HepG2 (cell line): ENCODE data around the gene FANK1. TPM values are rescaled to one million over a fixed set of nuclear protein-coding genes. Genes with fewer than 3 reads are reported as not detected.

Experiments used
- FOXO4 ChIP-seq: sonication (generic); formaldehyde crosslinking; conservative IDR thresholded peaks from 2 replicates; pipeline ENCODE4 v1.8.1; 2023; ENCODE audit warnings: missing genetic modification reagents
- IKZF1 ChIP-seq: fragments of 450-650 bp; IDR thresholded peaks from 2 replicates; pipeline ENCODE4 v1.7.1; 2016
- PRDM10 ChIP-seq: sonication (generic); formaldehyde crosslinking; IDR thresholded peaks from 2 replicates; pipeline ENCODE4 v1.4.0; 2020; ENCODE audit warnings: low read depth, missing genetic modification reagents
- RXRB ChIP-seq: IDR thresholded peaks from 2 replicates; pipeline ENCODE4 v1.6.1; 2016; ENCODE audit warnings: borderline replicate concordance, missing genetic modification reagents, missing compliant biosample characterization
- SNAPC5 ChIP-seq: sonication (generic); formaldehyde crosslinking; IDR thresholded peaks from 2 replicates; pipeline ENCODE4 v1.8.1; 2023; ENCODE audit warnings: mild to moderate bottlenecking, missing genetic modification reagents, borderline replicate concordance
- TAF15 ChIP-seq: fragments of 200-400 bp; formaldehyde crosslinking; IDR thresholded peaks from one replicate; pipeline ENCODE4 v1.6.1; 2018; ENCODE audit warnings: mild to moderate bottlenecking, low read depth, low read length; ENCODE audit not compliant: poor library complexity, severe bottlenecking
- TBX2 ChIP-seq: sonication (generic); formaldehyde crosslinking; IDR thresholded peaks from 2 replicates; pipeline ENCODE4 v1.5.0; 2020; ENCODE audit warnings: missing genetic modification reagents, mild to moderate bottlenecking, borderline replicate concordance
- TFDP1 ChIP-seq: IDR thresholded peaks from 2 replicates; pipeline ENCODE4 v1.6.1; 2016; ENCODE audit warnings: missing compliant biosample characterization, missing genetic modification reagents, borderline replicate concordance
- TGIF2 ChIP-seq: IDR thresholded peaks from 2 replicates; pipeline ENCODE4 v1.6.1; 2016; ENCODE audit warnings: control low read depth, missing compliant biosample characterization
- TP53 ChIP-seq: sonication (generic); formaldehyde crosslinking; conservative IDR thresholded peaks from 2 replicates; pipeline ENCODE4 v1.4.0; 2020; ENCODE audit warnings: missing genetic modification reagents
- ZBED4 ChIP-seq: sonication (generic); formaldehyde crosslinking; IDR thresholded peaks from 2 replicates; pipeline ENCODE4 v1.4.0; 2020; ENCODE audit warnings: missing genetic modification reagents, borderline replicate concordance
- ZMYM2 ChIP-seq: sonication (generic); formaldehyde crosslinking; IDR thresholded peaks from 2 replicates; pipeline ENCODE4 v1.8.0; 2022; ENCODE audit warnings: mild to moderate bottlenecking, missing genetic modification reagents
- ZNF362 ChIP-seq: sonication (generic); formaldehyde crosslinking; IDR thresholded peaks from 2 replicates; pipeline ENCODE4 v1.4.0; 2020; ENCODE audit warnings: missing genetic modification reagents, mild to moderate bottlenecking, borderline replicate concordance
- ZSCAN5A ChIP-seq: sonication (generic); formaldehyde crosslinking; IDR thresholded peaks from 2 replicates; pipeline ENCODE4 v1.8.0; 2022; ENCODE audit warnings: mild to moderate bottlenecking, missing genetic modification reagents, borderline replicate concordance
- polyA plus RNA-seq, 8 experiments: library from polyadenylated mRNA; depleted of rRNA in 3 of 8; stranded (reverse) in 7 of 8; unstranded in 1 of 8; fragments of >200 nt; fragmentation: Illumina TruSeq in 4 of 8; extraction: Trizol in 4 of 8; gene quantifications; 2 replicates each; pipeline versions ENCODE4 v1.2.1 to v1.2.3, GENCODE V29; 2011 to 2016; ENCODE audit warnings: low read depth in 4 of 8, missing spikeins in 1 of 8, mixed read lengths in 1 of 8; ENCODE audit not compliant: insufficient read depth in 1 of 8
- total RNA-seq, 5 experiments: library from RNA; depleted of rRNA; stranded (reverse); fragments of >200 nt; fragmentation: Illumina TruSeq; extraction: Trizol; gene quantifications; 2 replicates each; pipeline ENCODE4 v1.2.3, GENCODE V29; 2016; ENCODE audit warnings: low read depth in 1 of 5

The FANK1 gene
- total and polyA plus RNA-seq, 2 of the 13 experiments (the other 11 are each of a cell fraction or from before 2014, with no cell fraction given): 0.22 TPM; not detected in 1

GRCh38 chr10:125878957-125879835 is 17.2 kb upstream of the FANK1 start (continued):
- TF ChIP-seq TFDP1: no peak
- no peak for TF ChIP-seq TGIF2 (CRISPR knock-in tag)
- no peak for TF ChIP-seq TAF15
- TF ChIP-seq ZNF362 (CRISPR knock-in tag): peak; percentile 65; the same call in 1 of the 2 replicates
- no peak for TF ChIP-seq SNAPC5 (CRISPR knock-in tag)
- no peak for TF ChIP-seq ZBED4 (CRISPR knock-in tag)
- no peak for TF ChIP-seq ZMYM2 (CRISPR knock-in tag)
- no peak for TF ChIP-seq ZSCAN5A
- peak; percentile 31; the same call in 1 of the 2 replicates for TF ChIP-seq RXRB (CRISPR knock-in tag)
- TF ChIP-seq IKZF1: no peak
- no peak for TF ChIP-seq FOXO4 (CRISPR knock-in tag)
- no peak for TF ChIP-seq PRDM10 (CRISPR knock-in tag)
- TF ChIP-seq TP53 (CRISPR knock-in tag): no peak
- TF ChIP-seq TBX2 (CRISPR knock-in tag): 0 out of 2 replicates have a peak, but pooled peaks have one; percentile 20
